IMR-90 (cell line): ENCODE data around the gene DCAF15. TPM values are rescaled to one million over a fixed set of nuclear protein-coding genes. Genes with fewer than 3 reads are reported as not detected.

Experiments
- ATAC-seq: fragments of 200-7000 bp; cut with Tn5 transposase; 2 replicates; pipeline ENCODE4 v1.9.1; 2020; ENCODE audit warnings: low read depth, mild to moderate bottlenecking, moderate library complexity
- BruUV-seq: library from RNA; stranded (reverse); fragments of 400-500 nt; replicated peaks from 2 replicates; lab custom pipeline; 2021; lab: Mats Ljungman, UMichigan
- CTCF ChIA-PET: fragments of 300-600 bp; formaldehyde crosslinking; extraction: SDS; loops from one replicate; lab custom pipeline; 2021; ENCODE audit warnings: antibody characterized with exemption; lab: Yijun Ruan, JAX
- POLR2A ChIA-PET: fragments of 300-600 bp; sonication (Branson Sonifier 250); formaldehyde crosslinking; loops from one replicate; lab custom pipeline; 2022; ENCODE audit warnings: antibody characterized with exemption; ENCODE audit not compliant: unreplicated experiment; lab: Charles Lee
- DNase-seq: peaks from one replicate; pipeline ENCODE4 v3.0.0; 2013
- H2AFZ ChIP-seq: replicated peaks from 2 replicates; pipeline ENCODE3; 2013; ENCODE audit warnings: low read length, mild to moderate bottlenecking; ENCODE audit not compliant: poor library complexity
- H2AK5ac ChIP-seq: 2 replicates; pipeline ENCODE4 v1.6.1; 2013; ENCODE audit warnings: low read depth, low read length, inconsistent platforms
- H2AK9ac ChIP-seq: replicated peaks from 2 replicates; pipeline ENCODE3; 2013; ENCODE audit warnings: mild to moderate bottlenecking, low read depth, low read length, moderate library complexity; ENCODE audit not compliant: poor library complexity
- H2BK120ac ChIP-seq: 2 replicates; pipeline ENCODE4 v1.6.1; 2013; ENCODE audit warnings: low read depth, low read length, inconsistent platforms
- H2BK15ac ChIP-seq: 3 replicates; pipeline ENCODE4 v1.6.1; 2013; ENCODE audit warnings: low read depth, low read length, inconsistent platforms
- H2BK20ac ChIP-seq: 2 replicates; pipeline ENCODE4 v1.6.1; 2013; ENCODE audit warnings: low read depth, mild to moderate bottlenecking, inconsistent platforms, low read length, moderate library complexity
- H2BK5ac ChIP-seq: 2 replicates; pipeline ENCODE4 v1.6.1; 2013; ENCODE audit warnings: mild to moderate bottlenecking, low read depth, low read length, inconsistent platforms; ENCODE audit not compliant: poor library complexity, severe bottlenecking
- H3K14ac ChIP-seq: replicated peaks from 2 replicates; pipeline ENCODE4 v1.6.1; 2013; ENCODE audit warnings: low read depth, low read length, inconsistent platforms
- H3K18ac ChIP-seq: 2 replicates; pipeline ENCODE4 v1.6.1; 2013; ENCODE audit warnings: low read depth, low read length, control low read depth
- H3K23ac ChIP-seq: 2 replicates; pipeline ENCODE4 v1.6.1; 2013; ENCODE audit warnings: low read depth, low read length, inconsistent platforms
- H3K27ac ChIP-seq: 2 replicates; pipeline ENCODE4 v1.5.1; 2013; ENCODE audit warnings: mild to moderate bottlenecking, control low read depth, low read length; ENCODE audit not compliant: insufficient read depth
- H3K27me3 ChIP-seq: 2 replicates; pipeline ENCODE4 v1.6.1; 2013; ENCODE audit warnings: low read length; ENCODE audit not compliant: control insufficient read depth, insufficient read depth
- H3K36me3 ChIP-seq: 2 replicates; pipeline ENCODE4 v1.6.1; 2013; ENCODE audit warnings: low read length, mixed read lengths; ENCODE audit not compliant: control insufficient read depth, insufficient read depth
- H3K4ac ChIP-seq: 2 replicates; pipeline ENCODE4 v1.6.1; 2013; ENCODE audit warnings: low read depth, low read length, inconsistent platforms
- H3K4me1 ChIP-seq: 2 replicates; pipeline ENCODE4 v1.6.1; 2013; ENCODE audit warnings: low read length, mixed read lengths; ENCODE audit not compliant: control insufficient read depth, insufficient read depth
- H3K4me2 ChIP-seq: 2 replicates; pipeline ENCODE4 v1.6.1; 2013; ENCODE audit warnings: low read depth, mild to moderate bottlenecking, control low read depth, low read length, moderate library complexity
- H3K4me3 ChIP-seq: 2 replicates; pipeline ENCODE4 v1.5.1; 2013; ENCODE audit warnings: low read depth, mild to moderate bottlenecking, control low read depth, low read length, moderate library complexity; ENCODE audit not compliant: insufficient read depth
- H3K56ac ChIP-seq: 2 replicates; pipeline ENCODE4 v1.6.1; 2013; ENCODE audit warnings: low read length, inconsistent platforms; ENCODE audit not compliant: insufficient read depth; ENCODE audit errors: extremely low read depth
- H3K79me1 ChIP-seq, 2 experiments: 2 replicates each; pipeline ENCODE4 v1.6.1; 2013; ENCODE audit warnings: low read length in 2 of 2, inconsistent platforms in 1 of 2, low read depth in 1 of 2
- H3K9ac ChIP-seq: 2 replicates; pipeline ENCODE4 v1.6.1; 2013; ENCODE audit warnings: low read depth, low read length, control low read depth
- H3K9me1 ChIP-seq: 2 replicates; pipeline ENCODE4 v1.6.1; 2013; ENCODE audit warnings: low read length, inconsistent platforms; ENCODE audit not compliant: insufficient read depth
- H3K9me3 ChIP-seq: 2 replicates; pipeline ENCODE4 v1.6.1; 2013; ENCODE audit warnings: low read length; ENCODE audit not compliant: control insufficient read depth, insufficient read depth
- H4K20me1 ChIP-seq: 2 replicates; pipeline ENCODE4 v1.6.1; 2013; ENCODE audit warnings: low read length, inconsistent platforms; ENCODE audit not compliant: insufficient read depth
- H4K5ac ChIP-seq: 2 replicates; pipeline ENCODE4 v1.6.1; 2013; ENCODE audit warnings: mild to moderate bottlenecking, low read depth, low read length, control low read depth
- H4K8ac ChIP-seq, 2 experiments: 2 replicates each; pipeline ENCODE4 v1.6.1; 2013; ENCODE audit warnings: low read depth in 2 of 2, low read length in 2 of 2, control low read depth in 1 of 2, inconsistent platforms in 1 of 2
- H4K91ac ChIP-seq: 2 replicates; pipeline ENCODE4 v1.6.1; 2013; ENCODE audit warnings: low read depth, low read length, inconsistent platforms; ENCODE audit not compliant: insufficient read depth
- BHLHE40 ChIP-seq: fragments of 150-350 bp; IDR thresholded peaks from 2 replicates; pipeline ENCODE4 v1.6.1; 2016; ENCODE audit warnings: mild to moderate bottlenecking, low read depth, low read length
- CHD1 ChIP-seq: IDR thresholded peaks from 2 replicates; pipeline ENCODE4 v1.6.1; 2012; ENCODE audit warnings: low read depth, low read length, improper control_type of control experiment
- FOS ChIP-seq: fragments of 150-350 bp; IDR thresholded peaks from 2 replicates; pipeline ENCODE4 v1.6.1; 2016; ENCODE audit warnings: low read depth, low read length
- MAFK ChIP-seq: IDR thresholded peaks from 2 replicates; pipeline ENCODE4 v1.6.1; 2012; ENCODE audit warnings: low read depth, low read length, improper control_type of control experiment
- MXI1 ChIP-seq: IDR thresholded peaks from 2 replicates; pipeline ENCODE4 v1.6.1; 2012; ENCODE audit warnings: low read depth, mild to moderate bottlenecking, low read length, moderate library complexity, borderline replicate concordance
- NFE2L2 ChIP-seq: fragments of 150-350 bp; IDR thresholded peaks from 2 replicates; pipeline ENCODE4 v1.6.1; 2016; ENCODE audit warnings: low read depth, mild to moderate bottlenecking, low read length
- RAD21 ChIP-seq: IDR thresholded peaks from 2 replicates; pipeline ENCODE4 v1.6.1; 2012; ENCODE audit warnings: low read length, improper control_type of control experiment
- RCOR1 ChIP-seq: IDR thresholded peaks from 2 replicates; pipeline ENCODE4 v1.6.1; 2012; ENCODE audit warnings: mild to moderate bottlenecking, low read length, improper control_type of control experiment; ENCODE audit not compliant: insufficient replicate concordance
- SMC3 ChIP-seq: fragments of 150-350 bp; IDR thresholded peaks from 2 replicates; pipeline ENCODE4 v1.6.1; 2016; ENCODE audit warnings: low read depth, mild to moderate bottlenecking, antibody characterized with exemption, low read length, moderate library complexity
- WGBS, 2 experiments: methylation state at CpG; one replicate each; pipeline versions ENCODE4 v1.1.5 to v1.1.7; 2013; ENCODE audit warnings: missing lambda C conversion rate in 2 of 2; ENCODE audit not compliant: insufficient read length in 1 of 2; ENCODE audit errors: extremely low coverage in 2 of 2; 5-methylcytosine and 5-hydroxymethylcytosine counted together
- dilution Hi-C: fragments of 300-500 bp; cut with HindIII; formaldehyde crosslinking; loops from one replicate; pipeline ENCODE4 v1.14.3; 2018; ENCODE audit warnings: low sequenced_read_pairs; ENCODE audit not compliant: unreplicated experiment
- in situ Hi-C: fragments of 300-500 bp; cut with MboI; formaldehyde crosslinking; loops from 3 replicates; pipeline ENCODE4 v1.14.3; 2019; ENCODE audit warnings: low sequenced_read_pairs, inconsistent platforms, mixed read lengths
- intact Hi-C: fragments of 100-400 bp; cut with micrococcal nuclease; formaldehyde crosslinking; loops from 2 replicates; pipeline ENCODE4 v1.10.0; 2022
- polyA plus RNA-seq, 3 experiments: library from polyadenylated mRNA; depleted of rRNA; stranded (reverse); fragments of >200 nt; gene quantifications; 2 replicates each; pipeline ENCODE4 v1.2.3, GENCODE V29; 2012; ENCODE audit warnings: low replicate concordance in 1 of 3
- total RNA-seq: library from RNA; depleted of rRNA; stranded (reverse); fragments of >200 nt; gene quantifications from 2 replicates; pipeline ENCODE4 v1.2.3, GENCODE V29; 2012
- TF ChIP-seq, protein P1 (sequence below): conservative IDR thresholded peaks from 2 replicates; pipeline ENCODE4 v1.5.1; 2012; ENCODE audit warnings: mild to moderate bottlenecking, low read depth, low read length, improper control_type of control experiment

DCAF15 gene
- total and polyA plus RNA-seq, 2 of the 4 experiments (the other 2 are of a cell fraction): 6.8 to 31.0 TPM

DNA sequence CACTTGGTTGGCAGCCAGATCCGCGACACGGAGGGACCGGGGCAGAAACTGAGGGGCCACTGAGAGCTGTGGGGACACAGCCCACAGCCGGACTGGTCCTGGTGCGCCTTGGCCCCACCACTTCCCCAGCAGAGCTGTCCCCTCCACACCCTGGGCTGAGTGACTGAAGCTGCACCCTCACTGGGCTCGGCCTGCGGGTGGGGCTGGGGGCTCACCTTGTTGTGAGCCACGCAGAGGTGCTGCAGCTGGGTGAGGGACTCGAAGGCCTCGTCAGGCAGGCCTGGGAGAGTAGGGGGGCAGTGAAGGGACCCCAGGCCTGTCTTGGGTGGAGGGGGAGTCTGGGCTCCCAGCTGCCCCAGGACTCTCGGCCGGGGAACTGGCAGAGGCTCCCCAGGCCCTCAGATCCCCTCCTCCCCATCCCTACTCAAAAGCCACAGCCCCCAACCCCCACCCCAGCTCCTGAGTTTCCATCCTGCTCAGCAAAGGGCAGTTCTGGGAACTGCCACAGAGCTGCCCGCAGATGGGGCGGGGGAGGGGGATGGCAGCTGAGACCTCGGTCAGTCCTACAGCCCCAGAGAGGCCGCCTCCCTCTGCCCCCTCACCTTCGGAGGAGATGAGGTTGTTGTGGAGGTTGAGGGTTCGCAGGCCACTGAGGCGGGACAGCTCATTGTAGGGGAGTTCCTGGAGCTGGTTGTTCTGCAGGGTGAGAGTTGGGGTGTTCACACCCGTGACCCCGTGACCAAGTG lies 16.4 kb upstream of the DCAF15 start:
- ChIA-PET POLR2A (interaction anchor here (0.6 kb wide), 1 partner anchor 11 kb away, joined by 4 read pairs; no protein-coding TSS in a partner anchor), CTCF (no interaction called here)
- Histone ChIP-seq H3K27me3 (no peaks in the 10 kb centered on the region), H3K79me1 (peaks cover 0 to 4% of the 10 kb centered on the region in 2 experiments; a peak in 1 of 4 replicates), H2BK15ac (no peak overlapping the region), H4K20me1 (no peaks in the 10 kb centered on the region), H3K56ac (no peak overlapping the region), H3K23ac (no peak overlapping the region), H3K4me1 (peaks cover 7% of the 10 kb centered on the region), H3K9me1 (peaks cover 5% of the 10 kb centered on the region), H3K9ac (no peak overlapping the region), H3K4me3 (no peak overlapping the region), H2BK5ac (no peak overlapping the region), H4K8ac (no peak overlapping the region), H3K9me3 (no peaks in the 10 kb centered on the region), H3K14ac (no peak overlapping the region), H2BK20ac (no peak overlapping the region), H3K36me3 (peaks cover 15% of the 10 kb centered on the region), H2BK120ac (no peak overlapping the region), H3K4me2 (no peak overlapping the region), H3K4ac (no peak overlapping the region), H4K5ac (no peak overlapping the region), H3K18ac (no peak overlapping the region), H2AK5ac (no peak overlapping the region), H2AFZ (no peak overlapping the region), H2AK9ac (no peak overlapping the region), H3K27ac (no peak overlapping the region), H4K91ac (no peak overlapping the region)
- dilution Hi-C loops: no loop called here
- DNase-seq: no peak
- intact Hi-C loops: no loop called here
- TF ChIP-seq, protein P1, sequence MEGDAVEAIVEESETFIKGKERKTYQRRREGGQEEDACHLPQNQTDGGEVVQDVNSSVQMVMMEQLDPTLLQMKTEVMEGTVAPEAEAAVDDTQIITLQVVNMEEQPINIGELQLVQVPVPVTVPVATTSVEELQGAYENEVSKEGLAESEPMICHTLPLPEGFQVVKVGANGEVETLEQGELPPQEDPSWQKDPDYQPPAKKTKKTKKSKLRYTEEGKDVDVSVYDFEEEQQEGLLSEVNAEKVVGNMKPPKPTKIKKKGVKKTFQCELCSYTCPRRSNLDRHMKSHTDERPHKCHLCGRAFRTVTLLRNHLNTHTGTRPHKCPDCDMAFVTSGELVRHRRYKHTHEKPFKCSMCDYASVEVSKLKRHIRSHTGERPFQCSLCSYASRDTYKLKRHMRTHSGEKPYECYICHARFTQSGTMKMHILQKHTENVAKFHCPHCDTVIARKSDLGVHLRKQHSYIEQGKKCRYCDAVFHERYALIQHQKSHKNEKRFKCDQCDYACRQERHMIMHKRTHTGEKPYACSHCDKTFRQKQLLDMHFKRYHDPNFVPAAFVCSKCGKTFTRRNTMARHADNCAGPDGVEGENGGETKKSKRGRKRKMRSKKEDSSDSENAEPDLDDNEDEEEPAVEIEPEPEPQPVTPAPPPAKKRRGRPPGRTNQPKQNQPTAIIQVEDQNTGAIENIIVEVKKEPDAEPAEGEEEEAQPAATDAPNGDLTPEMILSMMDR: no peak
- TF ChIP-seq MXI1 (no peak), SMC3 (no peak), NFE2L2 (no peak), CHD1 (no peak), MAFK (no peak), FOS (no peak), BHLHE40 (no peak), RAD21 (no peak), RCOR1 (no peak)
- no TSS peak for BruUV-seq
- WGBS, 2 experiments: 50% methylated on average over 2 of the region's 22 CpGs; no CpG with 5 or more reads in 1 of the 2 experiments
- in situ Hi-C loops: no loop called here
- ATAC-seq: no peak
